ELF-1 (cell line): ENCODE data around the gene DLG1.

Experiments
- DNase-seq: peaks from one replicate; pipeline ENCODE4 v3.0.0-alpha.2; 2016; ENCODE audit warnings: low read depth, low spot score

The DLG1 gene

GRCh38 chr3:197015790-197016736 lies 282.3 kb downstream of the DLG1 start:
- no peak for DNase-seq

GRCh38 chr3:197014942-197015575 lies 283.4 kb downstream of the DLG1 start:
- DNase-seq, result no peak

GRCh38 chr3:197014024-197014423 lies 284.4 kb downstream of the DLG1 start:
- DNase-seq, result no peak

- DNase-seq, result no peak
These were observed 285.9 kb downstream of the DLG1 start for GRCh38 chr3:197012540-197012883.

GRCh38 chr3:197011780-197012539 lies 286.5 kb downstream of the DLG1 start:
- DNase-seq, result no peak

GRCh38 chr3:197010556-197011351 lies 287.7 kb downstream of the DLG1 start:
- no peak for DNase-seq

- DNase-seq, result no peak
These were observed 288.8 kb downstream of the DLG1 start for GRCh38 chr3:197009532-197010019.

GRCh38 chr3:197008436-197009209 lies 289.8 kb downstream of the DLG1 start:
- DNase-seq, result no peak

- DNase-seq, result no peak
These were observed 290.5 kb downstream of the DLG1 start for GRCh38 chr3:197007953-197008352.

GRCh38 chr3:197007296-197007940 lies 291.0 kb downstream of the DLG1 start:
- no peak for DNase-seq

GRCh38 chr3:197006860-197007259 lies 291.6 kb downstream of the DLG1 start:
- no peak for DNase-seq

GRCh38 chr3:197006446-197006845 lies 292.0 kb downstream of the DLG1 start:
- DNase-seq, result no peak

GRCh38 chr3:197003461-197004385 lies 294.7 kb downstream of the DLG1 start:
- no peak for DNase-seq

GRCh38 chr3:197002701-197003454 lies 295.5 kb downstream of the DLG1 start:
- DNase-seq, result no peak

- no peak for DNase-seq
These were observed 296.3 kb downstream of the DLG1 start for GRCh38 chr3:197001972-197002700.

GRCh38 chr3:197001106-197001971 lies 297.1 kb downstream of the DLG1 start:
- peak; percentile 3 for DNase-seq
